HepG2 (cell line): ENCODE data around the gene TMEM132E. TPM values are rescaled to one million over a fixed set of nuclear protein-coding genes. Genes with fewer than 3 reads are reported as not detected.
A peak's percentile ranks its signal among the peaks of the same experiment; 100 is the strongest.

ENCODE experiments used
- ATAC-seq: fragments of 200-7000 bp; cut with Tn5 transposase; 3 replicates; pipeline ENCODE4 v1.9.1; 2020; ENCODE audit warnings: mild to moderate bottlenecking, moderate library complexity
- BruUV-seq: library from RNA; stranded (reverse); fragments of 400-500 nt; replicated peaks from 2 replicates; lab custom pipeline; 2021; lab: Mats Ljungman, UMichigan
- CTCF ChIA-PET: fragments of 300-600 bp; formaldehyde crosslinking; extraction: SDS; loops from one replicate; lab custom pipeline; 2021; ENCODE audit warnings: low total read pairs, inconsistent platforms, low intra/inter-chr PET ratio; lab: Yijun Ruan, JAX
- POLR2A ChIA-PET: fragments of 350-600 bp; sonication (Branson Sonifier 250); formaldehyde crosslinking; loops from one replicate; lab custom pipeline; 2020; ENCODE audit warnings: antibody characterized with exemption, inconsistent platforms; lab: Yijun Ruan, JAX
- DNase-seq: peaks from one replicate; pipeline ENCODE4 v3.0.0-alpha.2; 2015; ENCODE audit warnings: low spot score
- FAIRE-seq: peaks from 3 replicates; lab custom pipeline; 2011; peaks lifted over from hg19 to GRCh38; lab: Jason Lieb, UNC
- H2AFZ ChIP-seq: one replicate; pipeline ENCODE4 v1.6.1; 2011; ENCODE audit warnings: low read length, inconsistent platforms
- H3K27ac ChIP-seq: fragments of 300-600 bp; 3 replicates; pipeline ENCODE4 v1.8.0; 2011; ENCODE audit warnings: mixed run types, mild to moderate bottlenecking, mixed read lengths, low read length, inconsistent platforms; ENCODE audit not compliant: insufficient read depth; ENCODE audit errors: extremely low read length
- H3K27me3 ChIP-seq, 2 experiments: fragments of 200-600 bp in 1 of 2; 2 replicates in 1 of 2; 3 replicates in 1 of 2; pipeline versions ENCODE4 v1.6.0 to v1.8.0; 2011; ENCODE audit warnings: low read length in 2 of 2, mild to moderate bottlenecking in 2 of 2, moderate library complexity in 2 of 2, inconsistent platforms in 1 of 2; ENCODE audit not compliant: insufficient read depth in 2 of 2, control insufficient read depth in 1 of 2
- H3K36me3 ChIP-seq, 2 experiments: fragments of 200-600 bp in 1 of 2; replicated peaks in 1 of 2; 2 replicates in 1 of 2; 3 replicates in 1 of 2; pipeline versions ENCODE4 v1.5.1 to v1.8.0; 2011; ENCODE audit warnings: low read length in 2 of 2, inconsistent platforms in 1 of 2; ENCODE audit not compliant: insufficient read depth in 2 of 2, control insufficient read depth in 1 of 2
- H3K4me1 ChIP-seq: 2 replicates; pipeline ENCODE4 v1.5.1; 2012; ENCODE audit warnings: low read length, inconsistent platforms; ENCODE audit not compliant: insufficient read depth
- H3K4me2 ChIP-seq: 2 replicates; pipeline ENCODE4 v1.6.0; 2011; ENCODE audit warnings: low read depth, low read length, inconsistent platforms
- H3K4me3 ChIP-seq, 3 experiments: fragments of 200-600 bp in 1 of 3; sonication (generic), shearing (Covaris generic) in 1 of 3; replicated peaks in 1 of 3; 2 replicates each; pipeline ENCODE4 v1.5.1; 2011 to 2016; ENCODE audit warnings: low read length in 3 of 3, inconsistent platforms in 2 of 3, low read depth in 2 of 3, mild to moderate bottlenecking in 2 of 3, control low read depth in 1 of 3, mixed read lengths in 1 of 3; ENCODE audit not compliant: insufficient read depth in 1 of 3
- H3K79me2 ChIP-seq: one replicate; pipeline ENCODE4 v1.6.1; 2011; ENCODE audit warnings: low read length, inconsistent platforms; ENCODE audit not compliant: insufficient read depth
- H3K9ac ChIP-seq: 2 replicates; pipeline ENCODE4 v1.6.0; 2011; ENCODE audit warnings: mild to moderate bottlenecking, low read depth, low read length, inconsistent platforms; ENCODE audit not compliant: insufficient read depth
- H3K9me3 ChIP-seq: 2 replicates; pipeline ENCODE4 v1.5.1; 2012; ENCODE audit warnings: mild to moderate bottlenecking, low read length
- H4K20me1 ChIP-seq: 2 replicates; pipeline ENCODE4 v1.6.0; 2011; ENCODE audit warnings: inconsistent platforms, mild to moderate bottlenecking, low read length, moderate library complexity; ENCODE audit not compliant: insufficient read depth
- CBFB ChIP-seq: sonication (generic); formaldehyde crosslinking; IDR thresholded peaks from 2 replicates; pipeline ENCODE4 v1.4.0; 2020; ENCODE audit warnings: missing genetic modification reagents
- CEBPG ChIP-seq: IDR thresholded peaks from 2 replicates; pipeline ENCODE4 v1.6.1; 2016
- EP300 ChIP-seq, 3 experiments: sonication (generic) in 1 of 3; formaldehyde crosslinking in 1 of 3; IDR thresholded peaks; 2 replicates each; pipeline versions ENCODE4 v1.5.1 to v1.6.1; 2011 to 2020; ENCODE audit warnings: low read depth in 2 of 3, low read length in 2 of 3, borderline replicate concordance in 1 of 3, improper control_type of control experiment in 1 of 3, mild to moderate bottlenecking in 1 of 3, missing genetic modification reagents in 1 of 3, moderate library complexity in 1 of 3
- FOXA3 ChIP-seq: IDR thresholded peaks from 2 replicates; pipeline ENCODE4 v1.6.1; 2016; ENCODE audit warnings: missing genetic modification reagents, missing compliant biosample characterization
- GATAD2A ChIP-seq: IDR thresholded peaks from 2 replicates; pipeline ENCODE4 v1.6.1; 2016
- KLF11 ChIP-seq: IDR thresholded peaks from 2 replicates; pipeline ENCODE4 v1.6.1; 2016; ENCODE audit warnings: missing compliant biosample characterization
- NFKBIZ ChIP-seq: IDR thresholded peaks from 2 replicates; pipeline ENCODE4 v1.6.1; 2018; ENCODE audit warnings: missing genetic modification reagents, missing compliant biosample characterization
- RXRA ChIP-seq: sonication (generic); formaldehyde crosslinking; IDR thresholded peaks from 2 replicates; pipeline ENCODE4 v1.5.1; 2020; ENCODE audit warnings: missing genetic modification reagents
- RXRB ChIP-seq: IDR thresholded peaks from 2 replicates; pipeline ENCODE4 v1.6.1; 2016; ENCODE audit warnings: borderline replicate concordance, missing genetic modification reagents, missing compliant biosample characterization
- SOX13 ChIP-seq, 3 experiments: fragments of 450-650 bp in 1 of 3; sonication (generic) in 1 of 3; formaldehyde crosslinking in 1 of 3; IDR thresholded peaks in 2 of 3; conservative IDR thresholded peaks in 1 of 3; 2 replicates each; pipeline versions ENCODE4 v1.5.0 to v1.6.1; 2016 to 2020; ENCODE audit warnings: antibody characterized with exemption in 1 of 3, mild to moderate bottlenecking in 1 of 3, missing compliant biosample characterization in 1 of 3, missing genetic modification reagents in 1 of 3, moderate library complexity in 1 of 3
- TEAD3 ChIP-seq: optimal IDR thresholded peaks from 2 replicates; pipeline ENCODE3; 2016; ENCODE audit warnings: borderline replicate concordance
- WIZ ChIP-seq: sonication (generic); formaldehyde crosslinking; IDR thresholded peaks from 2 replicates; pipeline ENCODE4 v1.5.1; 2020; ENCODE audit warnings: mild to moderate bottlenecking, missing genetic modification reagents
- YY1 ChIP-seq: IDR thresholded peaks from 2 replicates; pipeline ENCODE4 v1.6.1; 2011; ENCODE audit warnings: low read length, low read depth, moderate library complexity, mild to moderate bottlenecking; ENCODE audit not compliant: insufficient read depth, insufficient replicate concordance
- ZBTB33 ChIP-seq: sonication (generic); formaldehyde crosslinking; IDR thresholded peaks from 2 replicates; pipeline ENCODE4 v1.4.0; 2020; ENCODE audit warnings: missing genetic modification reagents
- ZBTB37 ChIP-seq: sonication (generic); formaldehyde crosslinking; IDR thresholded peaks from 2 replicates; pipeline ENCODE4 v1.4.0; 2020; ENCODE audit warnings: mild to moderate bottlenecking, missing genetic modification reagents
- ZFX ChIP-seq: sonication (generic); formaldehyde crosslinking; IDR thresholded peaks from 2 replicates; pipeline ENCODE4 v1.4.0; 2020; ENCODE audit warnings: mild to moderate bottlenecking, low read depth, missing genetic modification reagents, moderate library complexity
- ZGPAT ChIP-seq: IDR thresholded peaks from 2 replicates; pipeline ENCODE4 v1.6.1; 2016; ENCODE audit warnings: mild to moderate bottlenecking
- ZNF160 ChIP-seq: sonication (generic); formaldehyde crosslinking; IDR thresholded peaks from 2 replicates; pipeline ENCODE4 v1.8.0; 2022; ENCODE audit warnings: mild to moderate bottlenecking, inconsistent platforms, missing genetic modification reagents
- ZNF510 ChIP-seq: sonication (generic); formaldehyde crosslinking; IDR thresholded peaks from 2 replicates; pipeline ENCODE4 v1.4.0; 2020; ENCODE audit warnings: low read depth, mild to moderate bottlenecking, missing genetic modification reagents
- ZNF766 ChIP-seq: sonication (generic); formaldehyde crosslinking; IDR thresholded peaks from 2 replicates; pipeline ENCODE4 v1.5.0; 2020; ENCODE audit warnings: missing genetic modification reagents, borderline replicate concordance
- WGBS: methylation state at CpG from one replicate; pipeline ENCODE4 v1.1.6; 2017; ENCODE audit warnings: low lambda C conversion rate; 5-methylcytosine and 5-hydroxymethylcytosine counted together
- in situ Hi-C: cut with HindIII; loops from 2 replicates; pipeline ENCODE4 v1.10.0; 2017; ENCODE audit warnings: low pct_unique_long_range_greater_than_20kb; ENCODE audit not compliant: extremely low pct_ligation_motif_present
- intact Hi-C: fragments of 100-400 bp; cut with micrococcal nuclease; formaldehyde crosslinking; loops from one replicate; pipeline ENCODE4 v1.10.0; 2022; ENCODE audit not compliant: unreplicated experiment
- polyA plus RNA-seq, 8 experiments: library from polyadenylated mRNA; depleted of rRNA in 3 of 8; stranded (reverse) in 7 of 8; unstranded in 1 of 8; fragments of >200 nt; fragmentation: Illumina TruSeq in 4 of 8; extraction: Trizol in 4 of 8; gene quantifications; 2 replicates each; pipeline versions ENCODE4 v1.2.1 to v1.2.3, GENCODE V29; 2011 to 2016; ENCODE audit warnings: low read depth in 4 of 8, missing spikeins in 1 of 8, mixed read lengths in 1 of 8; ENCODE audit not compliant: insufficient read depth in 1 of 8
- total RNA-seq, 5 experiments: library from RNA; depleted of rRNA; stranded (reverse); fragments of >200 nt; fragmentation: Illumina TruSeq; extraction: Trizol; gene quantifications; 2 replicates each; pipeline ENCODE4 v1.2.3, GENCODE V29; 2016; ENCODE audit warnings: low read depth in 1 of 5

TMEM132E gene
- total and polyA plus RNA-seq, 2 of the 13 experiments (the other 11 are each of a cell fraction or from before 2014, with no cell fraction given) = not detected

GRCh38 chr17:34598161-34598776 lies 18.9 kb downstream of the TMEM132E start:
- BruUV-seq = no TSS peak
- no peak overlapping the region for H3K4me2 ChIP-seq
- peaks cover 0 to 17% of the 10 kb centered on the region in 2 experiments; a peak in 1 of 5 replicates for H3K27me3 ChIP-seq
- H3K27ac ChIP-seq = no peak overlapping the region
- H3K79me2 ChIP-seq = no peaks in the 10 kb centered on the region
- no peak overlapping the region for H3K9ac ChIP-seq
- intact Hi-C loops = no loop called here
- ChIA-PET POLR2A (no interaction called here), CTCF (no interaction called here)
- no peak overlapping the region for H2AFZ ChIP-seq
- FAIRE-seq = no peak
- no peaks in the 10 kb centered on the region for H4K20me1 ChIP-seq
- in situ Hi-C loops = loop anchor here (25.0 kb wide), 1 partner anchor 514 kb away; the partner anchor contains the start of genes FNDC8 and RAD51D
- H3K4me3 ChIP-seq = no peak overlapping the region
- DNase-seq = peak; percentile 81
- peaks cover 14% of the 10 kb centered on the region for H3K4me1 ChIP-seq
- peak; percentile 90 for ATAC-seq
- no peaks in the 10 kb centered on the region for H3K36me3 ChIP-seq
- H3K9me3 ChIP-seq = no peaks in the 10 kb centered on the region
- 6% methylated on average over 2 of the region's 2 CpGs for WGBS
- no peak for TF ChIP-seq YY1
- no peak for TF ChIP-seq KLF11 (CRISPR knock-in tag)
- TF ChIP-seq ZNF766 = no peak
- 0 out of 2 replicates have a peak, but pooled peaks have one; percentile 30 for TF ChIP-seq GATAD2A (CRISPR knock-in tag)
- no peak for TF ChIP-seq ZBTB33 (CRISPR knock-in tag)
- TF ChIP-seq CBFB = no peak
- no peak for TF ChIP-seq ZBTB37
- TF ChIP-seq RXRB (CRISPR knock-in tag) = 0 out of 2 replicates have a peak, but pooled peaks have one; percentile 17
- TF ChIP-seq EP300 (IDR thresholded peaks at IDR 0.05; ENCODE audit: low read depth in 2 of 2, low read length in 2 of 2) = 0 out of 4 replicates have a peak, but pooled peaks of 1 of the 2 experiments have one; percentile 6
- TF ChIP-seq EP300 (CRISPR knock-in tag; IDR thresholded peaks at IDR 0.05; ENCODE audit: borderline replicate concordance) = no peak; the same call in 1 of the 2 replicates
- TF ChIP-seq ZNF160 (CRISPR knock-in tag) = no peak
- no peak for TF ChIP-seq ZNF510 (CRISPR knock-in tag)
- TF ChIP-seq RXRA = no peak
- 0 out of 2 replicates have a peak, but pooled peaks have one; percentile 17 for TF ChIP-seq ZFX
- TF ChIP-seq NFKBIZ (CRISPR knock-in tag) = no peak
- TF ChIP-seq WIZ = no peak
- TF ChIP-seq FOXA3 = peak; percentile 48
- TF ChIP-seq CEBPG (CRISPR knock-in tag) = peak; percentile 42; the same call in 1 of the 2 replicates
- no peak for TF ChIP-seq TEAD3
- TF ChIP-seq SOX13 (IDR thresholded peaks at IDR 0.05) = peak; percentile 82
- TF ChIP-seq SOX13 (CRISPR knock-in tag; conservative IDR thresholded peaks at IDR 0.05 in 1 of 2, IDR thresholded peaks at IDR 0.05 in 1 of 2) = peak in 1 of 2 experiments; percentile 98; a peak in 2 of 4 replicates
- 0 out of 2 replicates have a peak, but pooled peaks have one; percentile 33 for TF ChIP-seq ZGPAT (CRISPR knock-in tag)
